Mesenteric fat pad (tissue), 1 donor: ENCODE results near the gene PDF. TPM values are rescaled to one million over a fixed set of nuclear protein-coding genes. Genes with fewer than 3 reads are reported as not detected.
"Not testable (repeated sequence)": the region's sequence is repeated elsewhere in the genome, so short reads cannot be mapped to it uniquely, and the experiment has no call there.

ENCODE experiments used
- DNase-seq: peaks from one replicate; pipeline ENCODE4 v3.0.0-alpha.2; 2020; ENCODE audit warnings: low spot score
- long read RNA-seq: library from polyadenylated mRNA; unstranded; transcript quantifications from one replicate; pipeline ENCODE4 v2.0.0, GENCODE V29; 2020
- total RNA-seq: library from RNA; stranded (reverse); fragmentation: NEBNext Ultra II Directional; extraction: Animal tissue kit (Norgen Biotek cat#: 25700); gene quantifications from one replicate; pipeline ENCODE4 v1.2.1, GENCODE V29; 2021
- donor health status: DM: yes; HTN: yes; CAD: no.

The PDF gene, protein sequence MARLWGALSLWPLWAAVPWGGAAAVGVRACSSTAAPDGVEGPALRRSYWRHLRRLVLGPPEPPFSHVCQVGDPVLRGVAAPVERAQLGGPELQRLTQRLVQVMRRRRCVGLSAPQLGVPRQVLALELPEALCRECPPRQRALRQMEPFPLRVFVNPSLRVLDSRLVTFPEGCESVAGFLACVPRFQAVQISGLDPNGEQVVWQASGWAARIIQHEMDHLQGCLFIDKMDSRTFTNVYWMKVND
- 14.8 TPM for total RNA-seq
- long read RNA-seq, transcript PDF-201 (2 exons, 1,158 nt), result major isoform, 6 of 6 reads
- long read RNA-seq, partial matches to known transcripts, result 0 of 6 reads
- long read RNA-seq, other reads (novel, unspliced or antisense), result 0 of 6 reads

GRCh38 chr16:69330286-69331109, at the start of gene PDF:
Gene PDF, minus strand, starts transcription at chr16:69330588. Its CDS starts 18 bp downstream, at chr16:69330570.
- DNase-seq, result peak; percentile 96

- DNase-seq, result no peak
These were observed 48.4 kb upstream of the PDF start for GRCh38 chr16:69378760-69379159.

- no peak for DNase-seq
These were observed 47.6 kb upstream of the PDF start for GRCh38 chr16:69378036-69378435.

DNA sequence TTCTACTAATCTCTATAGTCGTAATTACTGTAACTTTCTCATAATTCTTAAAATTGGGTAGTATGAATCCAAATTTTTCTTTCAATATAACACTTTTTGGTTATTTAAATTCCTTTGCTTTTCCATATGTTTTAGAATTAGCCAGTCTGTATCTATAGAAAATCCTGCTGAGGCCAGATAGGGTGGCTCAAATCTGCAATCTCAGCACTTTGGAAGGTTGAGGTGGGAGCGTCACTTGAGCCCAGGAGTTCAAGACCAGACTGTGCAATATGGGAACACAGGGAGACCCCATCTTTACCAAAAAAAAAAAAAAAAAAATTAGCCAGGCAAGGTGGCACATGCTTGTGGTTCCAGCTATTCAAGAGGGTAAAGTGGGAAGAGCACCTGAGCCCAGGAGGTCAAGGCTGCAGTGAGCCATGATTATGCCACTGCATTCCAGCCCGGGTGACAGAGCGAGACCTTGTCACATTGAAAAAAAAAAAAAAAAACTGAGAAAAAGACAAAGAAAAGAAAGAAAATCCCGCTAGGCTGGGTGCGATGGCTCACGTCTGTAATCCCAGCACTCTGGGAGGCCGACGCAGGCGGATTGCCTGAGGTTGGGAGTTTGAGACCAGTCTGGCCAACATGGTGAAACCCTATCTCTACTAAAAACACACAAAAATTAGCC, 46.1 kb upstream of the PDF start:
- DNase-seq, result no peak

DNA sequence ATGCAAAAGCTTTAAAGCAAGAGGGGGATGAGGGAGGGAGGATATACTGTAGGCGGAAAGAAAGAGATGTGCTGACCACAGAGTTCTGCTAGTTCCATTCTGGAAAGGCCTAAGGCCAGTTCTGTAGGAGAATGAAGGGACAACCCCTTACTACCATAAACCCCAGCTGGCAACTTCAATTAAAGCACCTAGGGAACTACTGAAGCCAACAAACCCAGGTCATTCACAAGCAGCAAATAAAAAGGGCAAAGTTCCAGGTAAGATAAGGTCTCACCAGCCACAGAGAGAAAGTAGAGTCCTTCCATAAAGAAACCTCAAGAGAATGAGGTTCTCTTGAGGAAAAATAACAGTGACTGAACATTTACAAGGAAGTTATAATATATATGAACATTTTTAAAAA, 42.6 kb upstream of the PDF start:
- no peak for DNase-seq

DNA sequence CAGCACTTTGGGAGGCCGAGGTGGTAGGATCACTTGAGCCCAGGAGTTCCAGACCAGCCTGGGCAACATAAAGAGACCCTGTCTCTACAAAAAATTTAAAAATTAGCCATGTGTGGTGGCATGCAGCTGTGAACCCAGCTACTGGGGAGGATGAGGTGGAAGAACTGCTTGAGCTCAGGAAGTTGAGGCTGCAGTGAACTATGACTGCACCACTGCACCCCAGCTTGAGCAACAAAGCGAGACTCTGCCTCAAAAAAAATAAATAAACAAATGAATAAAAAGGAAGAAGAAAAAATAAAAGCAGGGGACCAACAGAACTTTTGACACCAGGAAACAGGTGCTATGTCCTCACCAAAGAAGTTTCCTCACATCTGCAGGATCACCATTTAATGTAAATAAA, 41.2 kb upstream of the PDF start:
- no peak for DNase-seq

- no peak for DNase-seq
These were observed 38.5 kb upstream of the PDF start for GRCh38 chr16:69368866-69369265.

DNA sequence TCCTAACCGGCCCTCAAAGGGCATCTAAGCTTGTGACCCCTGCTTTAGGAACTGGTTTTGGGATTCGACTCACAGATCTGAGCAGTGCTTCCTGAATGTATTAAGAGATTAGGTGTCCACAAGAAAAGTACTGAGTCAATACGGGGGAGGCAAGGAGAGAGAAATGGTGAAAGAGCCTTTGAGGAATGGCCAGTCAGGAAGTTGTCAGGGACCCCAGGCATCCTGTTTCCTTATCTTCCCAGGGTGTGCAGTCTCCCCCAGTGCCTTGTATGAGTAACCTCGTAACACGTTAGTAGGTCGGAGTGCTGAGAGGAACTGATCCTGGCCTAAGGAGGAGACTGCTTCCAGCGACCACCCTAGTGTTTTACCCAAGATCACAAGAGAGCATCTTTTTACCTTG, 37.6 kb upstream of the PDF start:
- no peak for DNase-seq

DNA sequence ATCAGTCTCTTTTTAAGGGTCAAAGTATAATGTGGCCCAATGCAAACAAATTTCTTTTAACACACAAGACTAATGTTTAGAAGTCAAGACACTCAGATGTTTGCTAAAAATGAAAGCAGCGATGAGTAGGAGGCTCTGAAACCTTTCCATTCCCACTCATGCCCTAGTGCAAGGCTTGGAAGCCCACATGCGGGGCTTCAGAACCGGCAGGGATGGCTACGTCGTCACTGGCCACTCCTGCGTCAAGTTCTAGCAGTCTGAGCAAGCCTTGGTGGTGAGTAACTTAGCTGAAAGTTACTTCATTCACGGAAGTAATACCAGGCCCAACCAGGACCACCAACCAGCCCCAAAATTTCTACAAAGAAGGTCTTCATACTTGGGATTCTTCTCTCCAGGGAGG, 36.0 kb upstream of the PDF start:
- DNase-seq, result no peak

- DNase-seq, result no peak
These were observed 35.5 kb upstream of the PDF start for GRCh38 chr16:69365901-69366300.

DNA sequence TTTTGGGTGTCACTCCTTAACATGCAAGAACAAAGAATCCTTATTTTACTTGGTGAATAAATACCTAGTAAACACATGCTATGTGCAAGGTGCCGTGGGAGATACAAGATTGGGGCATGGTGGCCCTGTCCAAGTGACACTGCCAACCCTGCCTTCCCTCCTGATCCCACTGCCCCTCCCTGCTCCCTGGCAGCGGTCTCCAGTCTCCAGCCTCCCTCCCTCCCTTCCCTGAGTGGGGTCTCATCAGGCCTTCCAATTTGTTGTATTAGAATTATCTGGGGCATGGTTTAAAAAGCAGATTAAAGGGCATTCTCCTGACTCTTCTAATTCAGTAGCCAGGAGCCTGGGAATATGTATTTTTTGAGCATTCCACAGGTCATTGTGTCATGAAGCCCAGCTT, 33.7 kb upstream of the PDF start:
- no peak for DNase-seq

DNA sequence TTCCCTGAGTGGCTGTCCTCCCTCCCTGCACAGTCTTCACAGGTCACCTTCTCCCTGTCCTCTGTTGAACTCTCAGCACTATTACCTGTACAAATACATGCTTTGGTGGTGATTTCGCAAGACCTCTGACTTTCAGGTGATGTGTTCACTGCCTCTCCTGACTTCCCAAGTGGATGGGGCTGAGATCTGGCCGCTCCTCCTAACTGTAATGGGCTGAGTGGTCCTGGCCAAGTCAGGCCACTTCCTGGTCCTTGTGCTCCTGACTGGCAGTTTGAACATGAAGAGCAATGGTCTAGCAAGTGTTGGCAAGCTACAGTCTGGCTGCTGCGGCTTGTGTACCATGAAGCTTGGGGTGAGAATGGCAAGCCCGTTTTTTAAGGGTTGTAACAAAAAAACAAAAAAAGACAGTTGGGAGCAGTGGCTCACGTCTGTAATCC, 32.9 kb upstream of the PDF start:
- DNase-seq, result no peak

- not testable (repeated sequence) for DNase-seq
These were observed 29.7 kb upstream of the PDF start for GRCh38 chr16:69360070-69360469.

DNA sequence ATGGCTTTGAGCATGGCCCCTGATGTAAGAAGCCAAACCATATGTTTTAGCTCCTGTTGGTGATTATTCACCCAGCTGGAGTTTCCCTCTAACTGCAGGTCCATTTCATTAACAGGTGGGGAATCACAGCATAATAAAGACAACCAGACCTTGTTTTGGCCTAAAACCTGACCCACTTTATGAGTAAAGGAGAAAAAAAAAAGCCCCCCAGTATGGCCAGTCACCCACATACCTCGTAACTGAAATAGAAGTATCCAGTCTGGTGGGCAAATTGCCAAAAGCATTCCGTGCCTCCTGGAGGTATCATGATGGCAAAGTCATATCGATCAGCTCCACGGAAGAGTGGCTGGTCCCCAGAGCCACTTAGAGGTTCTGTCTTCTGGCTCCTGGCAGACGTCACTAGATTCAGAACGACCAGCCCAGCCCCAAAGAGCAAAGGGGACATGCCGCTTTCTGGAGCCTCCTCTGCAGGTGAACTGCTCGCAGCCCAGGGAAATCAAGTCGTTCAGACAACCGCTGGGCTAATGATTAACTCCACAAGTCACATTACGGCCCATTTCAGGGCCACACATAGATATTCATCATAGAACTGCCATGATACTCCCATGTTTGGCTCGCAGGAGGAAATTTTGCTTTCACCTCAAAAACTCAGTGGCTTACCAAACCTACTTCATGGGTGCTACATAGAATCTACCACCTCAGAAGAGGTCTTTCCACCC, 21.1 kb upstream of the PDF start, which contains the start of gene TMED6:
Gene TMED6 (minus strand): TSS at position 478 of the 719 bp plus-strand sequence. CDS start 33 bp downstream, at position 445.
- peak; percentile 16 for DNase-seq

- DNase-seq, result peak; percentile 53
These were observed 20.2 kb upstream of the PDF start for GRCh38 chr16:69350536-69351133.

GRCh38 chr16:69349536-69349935, 19.1 kb upstream of the PDF start:
- DNase-seq, result peak; percentile 49

DNA sequence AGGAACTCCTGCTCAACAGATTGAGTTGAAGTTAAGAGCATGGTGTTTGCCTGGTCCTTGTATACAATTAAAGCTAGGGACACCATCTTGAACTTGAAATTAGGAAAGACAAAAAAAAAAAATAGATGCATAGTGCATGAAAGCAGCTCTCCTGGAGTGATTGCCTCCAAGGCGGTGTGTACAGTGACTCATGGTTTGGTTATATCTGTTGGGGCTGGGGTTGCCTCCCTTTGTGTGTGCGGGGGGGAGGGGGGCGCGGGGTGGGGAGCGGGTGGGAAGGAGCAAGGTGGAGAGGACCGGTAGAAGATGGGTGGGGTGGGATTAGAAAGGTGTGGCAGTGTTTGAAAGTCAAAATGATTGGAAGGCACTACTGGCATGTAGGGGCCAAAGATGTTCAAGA, 17.8 kb upstream of the PDF start:
- DNase-seq, result no peak

DNA sequence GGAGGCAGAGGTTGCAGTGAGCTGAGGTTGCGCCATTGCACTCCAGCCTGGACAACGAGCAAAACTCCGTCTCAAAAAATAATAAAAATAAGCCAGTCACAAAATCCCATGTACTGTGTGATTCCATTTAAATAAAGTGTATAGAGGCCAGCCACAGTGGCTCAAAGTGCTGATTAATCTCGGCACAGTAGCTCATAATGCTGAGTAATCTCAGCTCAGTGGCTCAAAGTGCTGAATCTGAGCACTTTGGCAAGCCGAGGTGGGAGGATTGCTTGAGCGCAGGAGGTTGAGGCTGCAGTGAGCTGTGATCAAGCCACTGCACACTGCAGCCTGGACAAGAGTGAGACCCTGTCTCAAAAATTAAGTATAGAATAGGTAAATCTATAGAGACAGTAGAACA, 16.3 kb upstream of the PDF start:
- DNase-seq, result no peak

DNA sequence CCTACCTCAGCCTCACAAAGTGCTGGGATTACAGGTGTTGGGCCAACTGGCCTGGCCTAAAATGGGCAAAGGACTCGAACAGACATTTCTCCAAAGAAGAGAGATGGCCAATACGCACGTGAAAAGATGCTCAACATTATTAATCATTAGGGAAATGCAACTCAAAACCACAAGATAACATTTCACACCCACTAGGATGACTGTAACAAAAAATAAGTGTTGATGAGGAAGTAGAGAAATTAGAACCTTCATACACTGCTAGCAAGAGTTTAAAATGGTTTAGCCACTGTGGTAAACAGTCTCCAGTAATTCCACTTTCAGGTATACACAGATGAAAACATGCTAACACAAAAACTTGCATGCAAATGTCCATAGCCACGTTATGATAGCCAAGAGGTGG, 15.5 kb upstream of the PDF start:
- no peak for DNase-seq

DNA sequence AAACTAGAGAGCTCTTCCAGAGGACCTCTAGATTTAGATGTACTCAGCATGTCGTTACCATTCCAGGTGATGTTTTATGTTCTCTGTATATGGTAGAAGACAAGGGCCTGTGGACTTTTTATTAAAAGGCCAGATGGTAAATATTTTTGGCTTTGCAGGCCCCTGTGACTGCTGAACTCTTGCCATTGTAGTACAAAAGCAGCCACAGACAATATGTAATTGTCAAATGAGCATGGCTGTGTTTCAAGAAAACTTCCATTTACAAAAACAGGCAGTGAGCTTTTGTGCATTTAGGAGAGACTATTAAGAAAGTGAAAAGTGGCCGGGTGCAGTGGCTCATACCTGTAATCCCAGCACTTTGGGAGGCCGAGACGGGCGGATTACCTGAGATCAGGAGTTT, 13.8 kb upstream of the PDF start:
- no peak for DNase-seq
